ENCODE results near the gene PHLDB2. TPM values are rescaled to one million over a fixed set of nuclear protein-coding genes. Genes with fewer than 3 reads are reported as not detected.

The PHLDB2 gene
- total RNA-seq, 1 experiment from 2014 or later, result 60.5 TPM

DNA sequence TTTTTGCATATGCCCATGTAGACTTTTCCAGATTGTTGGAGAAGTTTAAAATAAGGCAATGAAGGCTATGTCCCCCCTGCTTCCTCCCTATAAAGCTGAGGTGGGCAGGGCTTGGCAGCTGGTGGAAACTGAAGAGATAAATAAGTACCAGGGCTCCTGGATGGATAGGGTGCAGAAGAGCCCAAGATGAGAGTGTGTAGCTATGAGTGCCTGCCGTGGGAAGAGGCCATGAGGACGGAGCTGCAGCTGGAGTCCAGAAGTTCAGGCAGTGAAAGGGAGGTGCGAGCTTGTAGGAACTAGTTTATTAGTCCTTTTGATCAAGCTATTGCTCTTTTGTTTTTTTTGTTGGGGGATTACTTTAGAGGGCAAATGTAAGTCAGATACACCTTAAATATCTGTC is 52.4 kb downstream of the PHLDB2 start:
- Histone ChIP-seq H3K4me3 (ENCODE audit: low read depth, low read length) (no peak overlapping the region), H3K9me3 (no peaks in the 10 kb centered on the region), H3K4me1 (peaks cover 8% of the 10 kb centered on the region), H3K36me3 (ENCODE audit: control insufficient read depth, insufficient read depth, low read length) (no peaks in the 10 kb centered on the region; the same call in 1 of the 2 replicates), H3K27me3 (replicated peaks; ENCODE audit: control insufficient read depth, insufficient read depth, low read length) (no peaks in the 10 kb centered on the region)
- Mint-ChIP-seq H3K4me1 (ENCODE audit: low read depth, unreplicated experiment) (peaks cover 13% of the 10 kb centered on the region), H3K27ac (ENCODE audit: unreplicated experiment) (no peak overlapping the region), H3K9me3 (ENCODE audit: unreplicated experiment) (no peaks in the 10 kb centered on the region), H3K36me3 (ENCODE audit: insufficient read depth, unreplicated experiment) (peaks cover 54% of the 10 kb centered on the region), H3K4me3 (ENCODE audit: unreplicated experiment) (no peak overlapping the region), H3K27me3 (ENCODE audit: insufficient read depth, unreplicated experiment) (no peaks in the 10 kb centered on the region)
- ChIA-PET CTCF (no interaction called here), POLR2A (no interaction called here)
- TF ChIP-seq, protein P1, sequence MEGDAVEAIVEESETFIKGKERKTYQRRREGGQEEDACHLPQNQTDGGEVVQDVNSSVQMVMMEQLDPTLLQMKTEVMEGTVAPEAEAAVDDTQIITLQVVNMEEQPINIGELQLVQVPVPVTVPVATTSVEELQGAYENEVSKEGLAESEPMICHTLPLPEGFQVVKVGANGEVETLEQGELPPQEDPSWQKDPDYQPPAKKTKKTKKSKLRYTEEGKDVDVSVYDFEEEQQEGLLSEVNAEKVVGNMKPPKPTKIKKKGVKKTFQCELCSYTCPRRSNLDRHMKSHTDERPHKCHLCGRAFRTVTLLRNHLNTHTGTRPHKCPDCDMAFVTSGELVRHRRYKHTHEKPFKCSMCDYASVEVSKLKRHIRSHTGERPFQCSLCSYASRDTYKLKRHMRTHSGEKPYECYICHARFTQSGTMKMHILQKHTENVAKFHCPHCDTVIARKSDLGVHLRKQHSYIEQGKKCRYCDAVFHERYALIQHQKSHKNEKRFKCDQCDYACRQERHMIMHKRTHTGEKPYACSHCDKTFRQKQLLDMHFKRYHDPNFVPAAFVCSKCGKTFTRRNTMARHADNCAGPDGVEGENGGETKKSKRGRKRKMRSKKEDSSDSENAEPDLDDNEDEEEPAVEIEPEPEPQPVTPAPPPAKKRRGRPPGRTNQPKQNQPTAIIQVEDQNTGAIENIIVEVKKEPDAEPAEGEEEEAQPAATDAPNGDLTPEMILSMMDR (IDR thresholded peaks at IDR 0.05; ENCODE audit: insufficient read depth in 1 of 2, low read depth in 1 of 2, low read length in 1 of 2, severe bottlenecking in 1 of 2, unreplicated experiment in 1 of 2), result no peak
- no TSS peak for BruUV-seq (replicated peaks)
- intact Hi-C loops (cut with micrococcal nuclease; ENCODE audit: unreplicated experiment), result loop anchor here (5.0 kb wide), 1 partner anchor 194 kb away; no protein-coding TSS in a partner anchor
- no peak for DNase-seq

- H3K27me3 ChIP-seq (replicated peaks; ENCODE audit: control insufficient read depth, insufficient read depth, low read length), result no peaks in the 10 kb centered on the region
- Mint-ChIP-seq H3K27ac (ENCODE audit: unreplicated experiment) (no peak overlapping the region), H3K9me3 (ENCODE audit: unreplicated experiment) (no peaks in the 10 kb centered on the region), H3K4me1 (ENCODE audit: low read depth, unreplicated experiment) (peaks cover 6% of the 10 kb centered on the region), H3K4me3 (ENCODE audit: unreplicated experiment) (no peak overlapping the region), H3K27me3 (ENCODE audit: insufficient read depth, unreplicated experiment) (no peaks in the 10 kb centered on the region), H3K36me3 (ENCODE audit: insufficient read depth, unreplicated experiment) (peaks cover 55% of the 10 kb centered on the region)
- intact Hi-C loops (cut with micrococcal nuclease; ENCODE audit: unreplicated experiment), result loop anchor here (5.0 kb wide), 1 partner anchor 196 kb away; no protein-coding TSS in a partner anchor
- BruUV-seq (replicated peaks), result no TSS peak
- no peak overlapping the region for H3K4me3 ChIP-seq (ENCODE audit: low read depth, low read length)
- no peaks in the 10 kb centered on the region; the same call in 1 of the 2 replicates for H3K36me3 ChIP-seq (ENCODE audit: control insufficient read depth, insufficient read depth, low read length)
- ChIA-PET CTCF (no interaction called here), POLR2A (no interaction called here)
- TF ChIP-seq, protein P1 (IDR thresholded peaks at IDR 0.05; ENCODE audit: insufficient read depth in 1 of 2, low read depth in 1 of 2, low read length in 1 of 2, severe bottlenecking in 1 of 2, unreplicated experiment in 1 of 2), result no peak
- H3K4me1 ChIP-seq, result peaks cover 6% of the 10 kb centered on the region; the same call in 1 of the 2 replicates
- H3K9me3 ChIP-seq, result no peaks in the 10 kb centered on the region
- DNase-seq, result no peak
These were observed 54.2 kb downstream of the PHLDB2 start for GRCh38 chr3:111913163-111913763.

- Mint-ChIP-seq H3K4me3 (ENCODE audit: unreplicated experiment) (no peak overlapping the region), H3K36me3 (ENCODE audit: insufficient read depth, unreplicated experiment) (peaks cover 73% of the 10 kb centered on the region), H3K27me3 (ENCODE audit: insufficient read depth, unreplicated experiment) (no peaks in the 10 kb centered on the region), H3K4me1 (ENCODE audit: low read depth, unreplicated experiment) (peaks cover 6% of the 10 kb centered on the region), H3K9me3 (ENCODE audit: unreplicated experiment) (no peaks in the 10 kb centered on the region), H3K27ac (ENCODE audit: unreplicated experiment) (no peak overlapping the region)
- TF ChIP-seq, protein P1 (IDR thresholded peaks at IDR 0.05; ENCODE audit: insufficient read depth in 1 of 2, low read depth in 1 of 2, low read length in 1 of 2, severe bottlenecking in 1 of 2, unreplicated experiment in 1 of 2), result no peak
- no peak for DNase-seq
- Histone ChIP-seq H3K4me1 (peaks cover 6% of the 10 kb centered on the region; the same call in 1 of the 2 replicates), H3K4me3 (ENCODE audit: low read depth, low read length) (no peak overlapping the region), H3K36me3 (ENCODE audit: control insufficient read depth, insufficient read depth, low read length) (no peaks in the 10 kb centered on the region), H3K9me3 (no peaks in the 10 kb centered on the region), H3K27me3 (replicated peaks; ENCODE audit: control insufficient read depth, insufficient read depth, low read length) (no peaks in the 10 kb centered on the region)
- no TSS peak for BruUV-seq (replicated peaks)
- ChIA-PET POLR2A (no interaction called here), CTCF (no interaction called here)
- intact Hi-C loops (cut with micrococcal nuclease; ENCODE audit: unreplicated experiment), result no loop called here
These were observed 56.8 kb downstream of the PHLDB2 start for GRCh38 chr3:111915905-111916304.

All from Caco-2 (cell line).